ENCODE measurements around the gene COL4A6.

Gene COL4A6

DNA sequence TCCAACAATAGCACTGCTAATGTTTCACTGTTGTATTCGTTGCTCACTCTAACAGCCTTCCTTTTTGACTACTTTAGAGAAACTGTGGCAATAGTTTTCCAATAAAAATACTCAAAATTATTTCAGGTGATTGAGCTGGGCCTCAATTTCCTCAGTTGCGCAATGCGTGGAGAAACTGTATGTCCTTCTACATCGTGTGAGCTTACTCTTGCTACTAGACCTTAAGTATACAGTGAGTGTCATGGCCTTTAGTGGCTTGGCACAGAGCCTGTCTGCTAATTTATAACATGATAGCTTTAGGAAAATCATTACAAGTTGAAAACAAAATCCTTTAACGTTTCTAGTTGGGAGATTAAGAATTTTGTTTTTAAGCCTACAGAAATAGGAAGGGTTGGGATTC is 114.5 kb downstream of the COL4A6 start:
- no peak for DNase-seq

GRCh38 chrX:108322234-108322633 is 116.0 kb downstream of the COL4A6 start:
- no peak for DNase-seq

DNA sequence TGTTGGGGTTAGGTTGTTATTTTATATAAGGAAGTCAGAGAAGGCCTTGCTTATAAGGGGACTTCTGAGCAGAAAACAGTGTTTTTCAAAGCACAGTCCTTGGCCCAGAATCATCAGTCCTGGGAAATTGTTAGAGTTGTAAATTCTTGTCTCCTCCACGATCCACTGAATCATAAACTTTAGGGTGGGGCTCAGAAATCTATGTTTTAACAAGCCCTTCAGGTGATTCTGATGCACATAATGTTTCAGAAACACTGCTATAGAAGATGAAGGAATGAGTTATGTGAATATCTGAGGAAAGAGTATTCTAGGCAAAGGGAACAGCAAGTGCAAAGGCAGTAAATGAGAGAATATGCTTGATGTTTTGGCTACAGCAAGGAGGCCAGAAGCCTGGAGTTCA is 121.8 kb downstream of the COL4A6 start:
- no peak for DNase-seq

- no peak for DNase-seq
Measured at GRCh38 chrX:108313669-108314068, 124.6 kb downstream of the COL4A6 start.

- no peak for DNase-seq
Measured at GRCh38 chrX:108312957-108313356, 125.3 kb downstream of the COL4A6 start.

- DNase-seq = no peak
Measured at GRCh38 chrX:108312011-108312410, 126.2 kb downstream of the COL4A6 start.

GRCh38 chrX:108310506-108310905 is 127.7 kb downstream of the COL4A6 start:
- no peak for DNase-seq

- no peak for DNase-seq
Measured at GRCh38 chrX:108309144-108309543, 129.1 kb downstream of the COL4A6 start.

- DNase-seq = no peak
Measured at GRCh38 chrX:108307132-108308085, 130.8 kb downstream of the COL4A6 start.

DNA sequence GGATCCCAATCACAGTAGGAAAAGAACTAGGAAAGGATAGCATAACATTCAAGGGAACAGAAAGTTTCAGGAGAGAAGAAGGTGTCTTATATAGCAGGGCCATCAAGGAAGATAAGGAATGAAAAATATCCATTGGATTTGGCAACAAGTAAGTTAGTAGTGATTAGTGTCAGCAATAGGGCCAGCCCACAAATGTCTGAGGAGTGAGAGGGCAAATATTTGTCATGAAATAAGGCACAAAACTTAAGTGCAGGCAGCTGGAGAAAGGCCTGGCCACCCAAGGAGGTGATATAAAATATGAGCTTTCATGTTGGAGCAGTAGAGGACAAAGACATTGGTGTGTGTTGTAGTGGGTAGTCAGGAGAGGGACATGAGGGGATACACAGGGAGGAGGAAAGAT is 132.1 kb downstream of the COL4A6 start:
- no peak for DNase-seq

- no peak for DNase-seq
Measured at GRCh38 chrX:108304757-108305156, 133.5 kb downstream of the COL4A6 start.

GRCh38 chrX:108304210-108304609 is 134.0 kb downstream of the COL4A6 start:
- no peak for DNase-seq

DNA sequence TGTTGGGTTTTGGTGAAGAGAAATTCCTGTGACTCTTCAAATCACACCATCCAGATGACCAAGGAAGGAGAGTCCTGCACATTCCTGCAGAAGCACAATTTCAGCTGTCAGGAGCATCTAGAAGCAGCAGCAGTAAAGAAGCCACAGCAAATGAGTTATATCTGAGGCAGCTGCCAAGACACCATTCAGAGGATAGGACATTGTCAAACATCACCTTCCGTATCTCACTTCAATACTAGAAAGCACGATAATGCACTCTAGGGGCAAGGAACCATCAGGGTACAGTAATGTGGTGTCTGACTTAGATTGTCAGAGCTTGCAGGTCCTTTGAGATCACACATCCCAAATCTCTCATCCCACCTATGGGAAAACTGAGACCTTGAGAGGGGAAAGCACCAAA is 134.5 kb downstream of the COL4A6 start:
- no peak for DNase-seq

DNA sequence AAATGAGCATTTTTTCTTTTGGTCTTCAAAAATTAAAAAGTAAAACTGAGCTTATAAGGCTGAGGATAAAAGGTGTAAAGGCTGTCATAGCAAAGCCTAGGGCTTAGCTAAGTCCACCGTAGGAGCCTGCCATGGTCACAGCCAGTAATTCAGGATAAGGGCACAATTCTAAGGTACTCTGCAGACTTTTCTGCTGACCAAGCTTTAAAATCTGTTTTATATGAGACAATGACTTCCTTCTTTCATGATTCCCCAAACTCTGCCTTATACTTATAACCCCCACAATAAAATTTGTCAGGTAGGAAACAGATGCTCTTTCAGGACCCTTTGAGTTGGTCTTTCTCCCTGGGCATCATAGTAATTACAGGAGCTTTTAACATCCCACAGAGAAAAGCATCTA is 138.5 kb downstream of the COL4A6 start:
- no peak for DNase-seq

DNA sequence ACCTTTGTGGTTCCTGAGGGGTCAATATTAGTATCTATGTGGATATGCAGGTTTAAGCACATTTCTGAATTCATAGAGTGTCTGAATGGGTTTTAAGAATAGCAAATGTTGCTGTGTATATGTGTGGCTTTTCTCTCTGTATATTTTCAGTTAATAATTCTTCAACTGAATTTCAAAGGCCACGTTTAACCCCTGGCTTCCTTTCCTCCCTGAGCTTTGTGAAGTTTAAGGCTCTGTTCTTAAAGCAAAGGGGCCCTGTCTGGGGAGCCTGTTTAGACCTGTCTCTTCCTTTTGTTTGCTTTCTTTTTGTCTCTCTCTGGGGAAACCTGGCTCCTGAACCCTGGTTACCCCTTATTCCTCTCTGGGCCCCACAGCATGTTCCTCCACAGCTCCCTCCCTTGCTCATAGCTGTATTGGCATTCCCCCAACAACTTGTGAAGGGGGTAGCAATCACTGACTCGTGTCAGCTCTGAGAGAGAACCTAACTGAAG is 139.1 kb downstream of the COL4A6 start:
- DNase-seq = no peak

DNA sequence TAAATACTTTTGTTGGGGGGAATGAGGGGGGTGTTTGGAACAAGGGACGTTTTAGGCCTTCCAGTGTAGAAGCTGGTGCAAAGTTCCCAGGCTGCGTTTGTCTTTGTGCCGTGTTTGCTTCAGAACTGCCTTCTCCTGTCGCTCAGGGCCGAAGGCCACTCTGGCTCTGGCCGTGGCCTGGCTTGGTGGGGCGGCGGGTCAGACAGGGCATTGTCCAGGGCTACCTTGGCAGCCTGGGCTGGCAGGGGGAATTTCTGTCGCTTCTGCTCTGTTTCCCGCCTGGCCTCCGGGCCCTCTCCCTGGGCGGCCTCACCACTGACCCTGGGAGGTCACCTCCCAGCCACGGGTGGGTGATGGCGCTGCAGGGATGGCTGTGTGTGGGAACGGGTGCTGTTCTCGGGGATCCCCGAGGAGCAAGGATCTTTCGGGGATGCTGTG is 140.0 kb downstream of the COL4A6 start:
- DNase-seq = no peak

DNA sequence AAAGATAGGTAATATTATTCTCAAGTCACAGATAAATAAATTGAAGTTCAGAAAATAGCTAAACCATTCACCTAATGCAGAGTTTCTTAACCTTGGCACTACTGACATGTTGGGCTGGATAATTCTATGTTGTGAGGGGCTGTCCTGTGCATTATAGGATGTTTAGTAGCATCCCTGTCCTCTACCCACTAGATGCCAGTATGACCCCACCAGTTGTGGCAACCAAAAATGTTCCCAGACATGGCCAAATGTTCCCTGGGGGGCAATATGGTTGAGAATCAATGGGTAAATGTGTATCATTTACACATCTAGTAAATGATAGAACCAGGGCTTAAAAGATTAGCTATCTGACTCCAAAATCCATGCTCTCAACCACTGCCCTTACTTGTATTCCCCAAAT is 140.9 kb downstream of the COL4A6 start:
- no peak for DNase-seq

DNA sequence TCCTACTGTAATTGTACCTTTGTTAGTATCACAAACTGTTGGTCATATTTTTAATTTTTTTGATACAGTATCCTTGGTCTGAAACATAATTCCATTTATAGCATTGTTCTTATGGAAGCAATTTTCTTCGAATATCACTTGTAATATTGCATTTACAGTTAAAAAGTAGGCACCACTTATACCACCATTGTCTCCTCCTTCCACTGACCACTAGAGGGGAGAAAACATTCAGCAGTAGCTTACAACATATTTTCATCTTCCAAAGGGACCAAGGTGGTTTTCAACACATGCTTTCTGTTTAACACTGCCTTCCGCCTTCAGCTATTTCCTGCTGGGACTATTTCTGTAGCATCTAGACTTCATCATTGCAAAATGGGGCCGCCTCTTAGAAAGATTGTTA is 146.2 kb downstream of the COL4A6 start:
- no peak for DNase-seq

- DNase-seq = no peak
Measured at GRCh38 chrX:108285918-108286317, 152.3 kb downstream of the COL4A6 start.

GRCh38 chrX:108285356-108285755 is 152.9 kb downstream of the COL4A6 start:
- no peak for DNase-seq

- no peak for DNase-seq
Measured at GRCh38 chrX:108275732-108276131, 162.5 kb downstream of the COL4A6 start.

GRCh38 chrX:108271397-108271787 is 166.8 kb downstream of the COL4A6 start:
- no peak for DNase-seq

DNA sequence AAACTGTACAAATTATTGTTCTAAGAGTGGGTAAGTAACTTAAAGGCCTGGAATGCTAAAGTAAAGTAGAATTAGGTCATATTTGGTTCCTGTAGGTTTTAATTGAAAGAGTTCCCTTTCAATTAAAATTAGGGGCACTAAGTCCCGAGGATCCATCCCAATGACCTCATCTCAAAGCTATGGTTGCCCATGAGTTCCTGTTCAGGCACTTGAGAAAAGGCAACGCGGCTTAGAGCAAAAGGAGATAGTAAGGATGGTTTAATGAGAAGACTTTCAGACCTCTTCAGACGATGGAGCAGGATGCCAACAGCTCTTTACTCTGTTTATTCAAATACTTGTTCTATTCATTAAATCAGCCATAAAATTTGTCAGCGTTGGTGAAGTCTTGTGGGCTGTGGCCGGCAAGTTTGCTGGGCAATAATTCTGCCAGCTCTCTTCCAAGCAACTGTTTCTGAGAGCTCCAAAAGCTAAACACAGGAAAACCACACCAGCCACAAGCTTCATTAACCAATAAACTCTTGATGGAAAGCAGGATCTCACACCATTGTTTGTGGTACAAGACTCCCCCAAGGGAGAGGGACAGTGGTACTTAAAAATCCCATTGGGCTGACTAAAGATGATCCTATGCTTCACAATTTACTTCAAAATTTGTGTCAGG is 167.4 kb downstream of the COL4A6 start:
- DNase-seq = no peak

- DNase-seq = peak; percentile 51
Measured at GRCh38 chrX:108270280-108270679, 167.9 kb downstream of the COL4A6 start.

Measured in NCI-H526 treated with DMSO at 0.1 percent for 48 hours (cell line).